Inferior parietal cortex (tissue), 1 donor: ENCODE measurements around the gene ZBTB8B.
A peak's percentile ranks its signal among the peaks of the same experiment; 100 is the strongest.
"Not testable (repeated sequence)": the region's sequence is repeated elsewhere in the genome, so short reads cannot be mapped to it uniquely, and the experiment has no call there.

ENCODE experiments used
- DNase-seq: peaks from one replicate; pipeline ENCODE4 v3.0.0-alpha.2; 2016; ENCODE audit errors: extremely low spot score

The ZBTB8B gene

DNA sequence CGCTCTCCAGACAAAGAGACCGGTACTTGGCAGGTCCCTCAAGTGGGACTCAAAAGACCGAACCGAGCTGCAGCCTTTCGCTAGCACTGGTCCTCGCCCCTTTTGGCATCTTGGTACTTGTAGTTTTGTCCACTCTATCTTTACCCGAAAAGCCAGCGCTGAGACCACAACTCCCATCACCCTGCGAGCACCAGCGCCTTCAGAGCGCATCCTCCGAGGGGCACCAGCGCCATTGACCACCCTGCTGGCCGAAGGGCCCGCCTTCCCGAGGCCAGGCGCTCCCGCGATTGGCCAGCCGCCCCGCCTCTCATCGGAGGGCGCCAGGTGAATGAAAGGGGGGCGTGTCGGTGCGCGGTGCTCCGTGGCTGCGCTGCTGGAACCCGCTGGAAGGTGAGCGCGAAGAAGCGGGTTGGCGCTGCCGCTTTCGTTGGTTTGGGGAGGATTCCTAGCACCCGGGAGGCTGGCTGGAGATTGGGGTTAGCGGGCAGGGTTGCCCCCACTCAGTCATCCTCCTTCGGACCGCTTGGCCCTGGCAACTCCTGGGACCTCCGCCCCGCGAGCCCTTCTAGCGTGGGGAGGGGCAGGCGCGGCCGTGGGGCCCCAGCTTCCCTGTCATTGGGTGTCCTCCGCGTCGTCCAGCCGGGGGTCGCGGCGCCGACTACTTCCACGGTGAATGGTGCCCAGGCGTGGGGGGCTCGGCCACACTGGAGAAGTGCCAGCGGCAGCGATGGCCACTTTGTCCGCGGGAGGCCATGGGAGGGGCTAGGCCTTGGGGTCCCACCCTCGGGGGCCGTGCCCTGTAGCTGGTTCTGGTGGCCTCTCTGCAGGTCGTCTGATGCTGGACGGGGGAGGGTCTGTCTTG is at the start of gene ZBTB8B:
TSS of gene ZBTB8B (plus strand) at position 357 of the 862 bp plus-strand sequence. CDS start 5,553 bp downstream, outside the sequence.
- peak; percentile 81 for DNase-seq

DNA sequence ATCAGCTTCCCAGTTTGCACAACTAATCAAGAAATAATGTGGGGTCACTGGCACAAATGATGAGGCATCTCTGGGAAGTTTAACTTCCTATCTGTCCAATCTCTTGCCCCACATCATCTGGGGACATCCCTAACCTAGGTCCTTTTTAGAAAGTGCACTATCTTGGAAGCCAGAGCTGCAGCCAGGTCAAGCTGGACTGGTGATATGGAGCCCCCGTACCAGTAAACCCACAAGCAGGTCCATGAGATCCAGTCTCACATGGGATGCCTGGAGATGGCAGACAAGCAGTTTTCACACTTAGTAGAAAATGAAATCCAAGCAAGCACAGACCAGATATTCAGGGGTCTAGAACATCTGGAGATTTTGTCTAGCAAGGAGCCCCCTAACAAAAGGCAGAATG is 43.1 kb upstream of the ZBTB8B start:
- DNase-seq: no peak

DNA sequence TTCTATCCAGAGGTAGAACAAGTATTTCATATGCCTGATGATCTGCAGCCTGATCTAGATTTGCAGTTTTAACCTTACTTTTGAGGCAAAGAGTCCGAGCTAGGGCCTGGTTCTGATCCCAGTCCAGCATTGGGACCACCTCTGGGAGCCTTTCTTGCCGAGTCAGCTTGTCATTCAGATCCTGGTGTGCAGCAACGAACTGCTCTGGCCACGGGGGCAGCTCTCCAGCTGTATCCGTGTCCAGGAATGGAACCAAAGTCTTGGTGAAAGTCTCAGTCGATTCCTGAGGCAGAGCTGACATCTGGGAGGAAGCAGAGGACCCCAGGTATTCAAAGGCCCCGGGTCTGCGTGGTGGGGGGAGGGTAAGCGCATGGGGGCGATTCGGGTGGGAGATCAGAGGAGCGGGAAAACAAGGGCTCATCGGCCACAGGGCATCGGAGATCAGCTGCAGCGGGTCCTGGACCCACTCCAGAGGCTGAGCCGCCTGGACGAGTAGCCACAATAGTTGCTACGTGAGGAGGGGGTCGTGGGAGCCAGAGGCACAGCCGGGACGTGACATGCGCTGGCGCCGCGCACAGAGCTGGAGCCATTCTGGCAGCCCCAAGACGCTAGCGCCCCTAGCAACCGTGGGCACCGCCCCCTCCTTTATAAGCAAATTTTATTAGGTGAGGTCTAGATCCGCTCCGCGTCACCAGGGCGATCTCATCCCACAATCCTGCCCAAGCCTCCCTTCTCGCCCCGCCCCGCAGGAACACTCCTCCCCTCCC is 38.2 kb upstream of the ZBTB8B start:
- DNase-seq: no peak

GRCh38 chr1:32427264-32427963 is 37.5 kb upstream of the ZBTB8B start:
- no peak for DNase-seq

DNA sequence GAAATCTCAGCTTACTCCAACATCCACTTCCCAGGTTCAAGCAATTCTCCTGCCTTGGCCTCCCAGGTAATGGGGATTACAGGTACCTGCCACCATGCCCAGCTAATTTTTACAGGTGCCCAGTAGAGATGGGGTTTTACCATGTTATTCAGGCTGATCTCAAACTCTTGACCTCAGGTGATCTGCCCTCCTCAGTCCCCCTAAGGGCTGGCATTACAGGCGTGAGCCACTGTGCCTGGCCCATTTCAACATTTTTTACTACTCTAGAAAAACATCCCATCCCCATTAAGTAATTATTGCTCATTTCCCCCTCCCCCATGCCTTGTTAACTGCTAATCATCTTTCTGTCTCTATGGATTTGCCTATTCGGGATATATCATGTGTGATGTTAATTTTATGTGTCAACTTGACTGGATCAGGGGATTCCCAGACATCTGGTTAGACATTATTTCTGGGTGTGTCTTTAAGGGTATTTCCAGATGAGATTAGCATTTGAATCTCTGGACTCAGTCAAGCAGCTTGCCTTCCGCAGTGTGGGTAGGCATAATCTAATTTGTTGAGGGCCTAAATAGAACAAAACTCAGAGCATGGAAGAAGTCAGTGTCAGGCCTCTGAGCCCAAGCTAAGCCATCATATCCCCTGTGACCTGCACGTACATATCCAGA is 33.0 kb upstream of the ZBTB8B start:
- DNase-seq: no peak

- no peak for DNase-seq
Observed at GRCh38 chr1:32438136-32438535, 26.7 kb upstream of the ZBTB8B start.

DNA sequence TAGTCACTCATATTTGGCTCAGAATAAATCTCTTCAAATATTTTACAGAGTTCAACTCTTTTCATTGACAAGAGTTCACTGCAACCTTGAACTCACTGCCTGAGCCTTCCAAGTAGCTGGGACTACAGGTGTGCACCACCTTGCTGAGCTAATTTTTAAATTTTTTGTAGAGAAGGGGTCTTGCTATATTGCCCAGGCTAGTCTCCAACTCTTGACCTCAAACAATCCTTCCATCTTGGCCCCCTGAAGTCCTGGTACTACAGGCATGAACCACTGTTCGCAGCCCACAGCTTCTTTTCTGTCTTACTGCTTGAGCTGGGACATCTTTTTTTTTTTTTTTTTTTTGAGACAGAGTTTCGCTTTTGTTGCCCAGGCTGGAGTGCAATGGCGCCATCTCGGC is 26.1 kb upstream of the ZBTB8B start:
- DNase-seq: not testable (repeated sequence)

DNA sequence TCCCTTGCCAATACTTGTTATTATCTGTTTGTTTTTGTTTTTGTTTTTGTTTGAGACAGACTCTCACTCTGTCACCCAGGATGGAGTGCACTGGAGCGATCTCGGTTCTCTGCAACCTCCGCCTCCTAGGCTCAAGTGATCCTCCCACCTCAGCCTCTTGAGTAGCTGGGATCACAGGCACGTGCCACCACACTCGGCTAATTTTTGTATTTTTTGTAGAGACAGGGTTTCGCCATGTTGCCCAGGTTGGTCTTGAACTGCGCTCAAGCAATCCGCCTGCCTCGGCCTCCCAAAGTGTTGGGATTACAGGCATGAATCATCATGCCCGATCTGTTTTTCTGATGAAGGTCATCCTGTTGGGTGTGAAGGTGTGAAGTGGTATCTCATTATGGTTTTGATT is 23.4 kb upstream of the ZBTB8B start:
- DNase-seq: not testable (repeated sequence)

GRCh38 chr1:32447469-32448185 is 17.2 kb upstream of the ZBTB8B start:
- DNase-seq: no peak

DNA sequence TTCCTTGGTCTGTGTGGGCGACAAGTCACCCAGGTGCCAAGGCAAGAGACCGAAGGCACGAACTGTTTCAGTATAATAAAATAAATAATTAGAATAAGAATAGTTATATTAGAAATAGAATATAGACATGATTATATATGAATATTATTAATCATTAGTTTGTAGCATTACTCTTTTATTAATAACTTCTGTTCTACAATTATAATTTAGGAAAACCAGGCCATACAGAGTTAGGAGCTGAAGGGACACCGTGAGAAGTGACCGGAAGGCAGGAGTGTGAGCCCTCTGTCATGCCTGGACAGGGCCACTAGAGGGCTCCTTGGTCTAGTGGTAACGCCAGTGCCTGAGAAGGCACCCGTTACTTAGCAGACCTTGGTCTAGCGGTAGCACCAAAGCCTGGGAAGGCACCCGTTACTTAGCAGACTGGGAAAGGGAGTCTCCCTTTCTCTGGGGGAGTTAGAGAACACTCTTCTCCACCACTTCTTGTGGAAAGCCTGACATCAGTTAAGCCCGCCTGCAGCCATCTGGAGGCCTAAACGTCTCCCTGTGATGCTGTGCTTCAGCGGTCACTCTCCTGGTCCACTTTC is 16.6 kb upstream of the ZBTB8B start:
- DNase-seq: peak; percentile 80

- DNase-seq: no peak
Observed at GRCh38 chr1:32448773-32449456, 16.0 kb upstream of the ZBTB8B start.

DNA sequence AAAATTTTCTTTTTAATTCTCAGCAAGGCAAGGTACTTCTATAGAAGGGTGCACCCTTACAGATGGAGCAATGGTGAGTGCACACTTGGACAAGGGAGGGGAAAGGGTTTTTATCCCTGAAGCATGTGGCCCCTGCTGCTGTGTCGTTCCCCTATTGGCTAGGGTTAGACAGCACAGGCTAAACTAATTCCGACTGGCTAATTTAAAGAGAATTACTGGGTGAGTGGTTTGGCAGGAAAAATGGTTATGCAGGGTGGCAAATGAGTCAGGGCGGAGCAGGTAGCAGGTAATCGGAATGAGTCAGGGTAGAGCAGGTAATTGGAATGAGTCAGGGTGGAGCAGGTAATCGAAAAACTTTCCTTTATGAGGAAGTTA is 15.4 kb upstream of the ZBTB8B start:
- not testable (repeated sequence) for DNase-seq

GRCh38 chr1:32454726-32455125 is 10.1 kb upstream of the ZBTB8B start:
- DNase-seq: peak; percentile 38

DNA sequence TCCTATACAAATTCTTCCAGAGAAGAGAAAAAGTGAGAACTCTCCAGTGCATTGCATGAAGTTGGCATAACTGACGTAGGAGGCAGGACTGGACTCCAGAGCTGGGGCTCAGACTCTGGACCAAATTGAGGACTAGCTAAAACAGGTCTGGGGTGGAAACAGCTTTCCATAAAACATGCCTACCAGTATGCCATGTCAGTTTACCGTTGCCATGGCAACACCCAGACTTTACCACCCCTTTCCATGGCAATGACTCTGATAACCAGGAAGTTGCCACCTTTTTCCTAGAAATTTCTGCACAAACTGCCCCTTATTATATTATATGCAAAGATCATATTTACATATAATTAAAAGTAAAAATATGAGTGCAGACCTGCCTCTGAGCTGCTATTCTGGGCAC is 8.9 kb upstream of the ZBTB8B start:
- no peak for DNase-seq

- not testable (repeated sequence) for DNase-seq
Observed at GRCh38 chr1:32458798-32459197, 6.1 kb upstream of the ZBTB8B start.

DNA sequence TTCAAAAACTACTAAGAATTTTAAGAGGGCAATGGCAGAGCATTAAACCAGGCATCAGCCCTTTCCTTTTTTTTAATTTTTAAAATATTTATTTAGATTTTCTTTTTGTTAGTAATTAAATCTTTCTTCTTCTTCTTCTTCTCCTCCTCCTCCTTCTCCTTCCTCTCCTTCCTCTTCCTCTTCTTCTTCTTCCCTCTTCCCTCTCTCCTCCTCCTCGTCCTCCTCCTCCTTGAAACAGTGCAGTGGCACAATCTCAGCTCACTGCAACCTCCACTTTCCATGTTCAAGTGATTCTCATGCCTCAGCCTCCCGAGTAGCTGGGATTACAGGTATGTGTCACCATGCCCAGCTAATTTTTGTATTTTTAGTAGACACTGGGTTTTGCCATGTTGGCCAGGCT is 1.9 kb upstream of the ZBTB8B start:
- not testable (repeated sequence) for DNase-seq

DNA sequence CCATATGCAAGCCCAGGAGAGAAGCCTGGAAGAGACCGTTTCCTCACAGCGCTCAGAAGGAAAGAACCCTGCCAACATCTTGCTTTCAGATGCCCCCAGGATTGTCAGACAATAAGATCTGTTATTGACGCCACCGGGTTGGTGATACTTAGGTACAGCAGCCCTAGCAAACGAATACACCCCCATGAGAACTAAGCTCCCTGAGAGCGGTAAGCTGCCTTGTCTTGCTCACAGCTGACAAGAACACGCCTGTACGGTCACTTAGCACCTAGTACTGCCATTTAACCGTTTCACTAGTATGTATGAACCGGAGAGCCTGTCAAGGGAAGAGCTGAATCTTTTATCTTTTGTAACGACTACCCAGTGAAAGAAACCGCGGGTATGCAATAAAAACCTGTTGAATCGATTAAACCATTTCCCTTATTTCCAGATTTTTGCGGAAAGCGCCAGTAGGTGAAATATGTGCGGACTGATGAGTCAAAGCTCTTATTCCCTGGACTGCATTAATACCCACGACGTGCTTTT is 619 bp upstream of the ZBTB8B start:
- DNase-seq: no peak

GRCh38 chr1:32465578-32465933 is 684 bp downstream of the ZBTB8B start:
- DNase-seq: no peak

DNA sequence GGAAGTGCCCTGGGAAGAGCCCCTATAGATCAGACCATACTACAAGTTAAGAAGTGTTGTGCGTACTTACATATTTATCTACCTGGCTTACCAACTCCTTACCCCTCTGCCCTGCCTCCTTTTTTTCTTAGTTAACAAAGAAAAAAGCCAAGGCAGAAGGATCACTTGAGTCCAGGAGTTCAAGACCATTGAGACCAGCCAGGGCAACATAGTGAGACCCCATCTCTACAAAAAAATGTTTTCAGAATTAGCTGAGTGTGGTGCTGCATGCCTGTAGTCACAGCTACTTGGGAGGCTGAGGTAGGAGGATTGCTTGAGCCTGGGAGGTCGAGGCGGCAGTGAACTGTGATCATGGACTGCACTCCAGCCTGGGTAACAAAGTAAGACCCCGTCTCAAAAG is 1.9 kb downstream of the ZBTB8B start:
- DNase-seq: no peak

DNA sequence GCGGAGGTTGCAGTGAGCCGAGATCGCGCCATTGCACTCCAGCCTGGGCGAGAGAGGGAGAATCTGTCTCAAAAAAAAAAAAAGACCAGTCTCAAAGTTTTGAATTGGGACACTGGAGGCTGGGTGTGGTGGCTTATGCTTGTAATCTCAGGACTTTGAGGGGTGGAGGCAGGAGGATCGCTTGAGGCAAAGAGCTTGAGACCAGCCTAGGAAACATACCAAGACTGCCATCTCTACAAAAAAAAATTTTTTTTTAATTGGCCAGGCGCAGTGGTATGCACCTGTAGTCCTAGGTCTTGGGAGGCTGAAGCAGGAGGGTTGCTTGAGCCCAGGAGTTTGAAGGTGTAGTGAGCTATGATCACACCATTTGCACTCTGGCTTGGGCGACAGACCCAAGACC is 3.9 kb downstream of the ZBTB8B start:
- no peak for DNase-seq
